ENCODE results near the gene GORASP1.

The GORASP1 gene

DNA sequence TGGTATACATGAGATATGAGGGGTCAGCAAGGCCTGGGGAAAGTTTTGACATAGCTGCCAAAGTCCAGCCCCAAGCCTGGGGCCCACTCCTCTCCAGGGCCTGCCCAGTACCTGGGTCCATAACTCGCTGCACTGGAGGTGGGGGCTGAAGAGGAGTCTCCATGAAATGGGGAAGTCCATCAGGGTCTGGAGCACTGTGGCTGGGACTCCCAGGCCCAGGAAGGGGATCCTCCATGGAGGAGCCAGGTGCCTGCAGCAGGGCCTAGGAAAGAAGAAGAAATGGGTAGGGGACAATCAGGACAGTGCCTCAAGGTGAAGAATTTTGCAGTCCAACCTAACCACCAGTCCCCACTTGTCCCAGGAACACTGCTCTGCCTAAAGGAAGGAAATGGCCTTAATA, 8.2 kb downstream of the GORASP1 start:
- H3K79me1 ChIP-seq (ENCODE audit: low read depth, low read length): peaks cover 8% of the 10 kb centered on the region
- no peak overlapping the region for H3K9ac ChIP-seq (ENCODE audit: low read depth, low read length, poor library complexity)
- no peak overlapping the region for H4K91ac ChIP-seq (ENCODE audit: low read depth, low read length, poor library complexity)
- H3K9me3 ChIP-seq (replicated peaks in 1 of 2; ENCODE audit: control insufficient read depth in 2 of 2, insufficient read depth in 1 of 2, low read depth in 1 of 2, low read length in 2 of 2): no peaks in the 10 kb centered on the region
- no peak overlapping the region for H4K8ac ChIP-seq (ENCODE audit: low read depth, low read length)
- no peak overlapping the region for H2AFZ ChIP-seq (ENCODE audit: low read length)
- no CpG with 5 or more reads among the region's 1 CpG for WGBS, 2 donors (ENCODE audit: extremely low coverage in 2 of 2, insufficient read length in 2 of 2, insufficient replicate concordance in 1 of 2)
- no peak overlapping the region for H2BK5ac ChIP-seq (ENCODE audit: low read length)
- no peak overlapping the region for H3K23ac ChIP-seq (ENCODE audit: low read depth, low read length, poor library complexity)
- no peaks in the 10 kb centered on the region for H3K27me3 ChIP-seq (ENCODE audit: control insufficient read depth in 3 of 3, insufficient read depth in 3 of 3, low read depth in 1 of 3, low read length in 3 of 3)
- H2BK12ac ChIP-seq (ENCODE audit: low read length): no peak overlapping the region
- no peak overlapping the region for H2BK120ac ChIP-seq (ENCODE audit: low read depth, low read length)
- H3K4me3 ChIP-seq (ENCODE audit: low read length in 2 of 2): no peak overlapping the region
- no peak overlapping the region for H3K14ac ChIP-seq (ENCODE audit: low read length)
- no peak overlapping the region for H3K18ac ChIP-seq (ENCODE audit: low read length)
- H3K4me1 ChIP-seq (ENCODE audit: control insufficient read depth in 2 of 2, insufficient read depth in 1 of 2, low read depth in 1 of 2, low read length in 2 of 2): peaks cover 0 to 11% of the 10 kb centered on the region in 2 donors
- no peak overlapping the region for H2BK15ac ChIP-seq (ENCODE audit: low read length)
- no peak overlapping the region for H2AK5ac ChIP-seq (ENCODE audit: low read depth, low read length)
- H3K4ac ChIP-seq (ENCODE audit: low read length): no peak overlapping the region
- DNase-seq (ENCODE audit: low spot score): no peak
- H3K27ac ChIP-seq (replicated peaks; ENCODE audit: low read length): no peak overlapping the region
- H3K4me2 ChIP-seq (ENCODE audit: insufficient read depth, low read length, poor library complexity, severe bottlenecking): no peak overlapping the region
- peaks cover 38 to 89% of the 10 kb centered on the region in 2 donors for H3K36me3 ChIP-seq (replicated peaks in 1 of 2; ENCODE audit: control insufficient read depth in 2 of 2, insufficient read depth in 2 of 2, low read length in 2 of 2)

DNA sequence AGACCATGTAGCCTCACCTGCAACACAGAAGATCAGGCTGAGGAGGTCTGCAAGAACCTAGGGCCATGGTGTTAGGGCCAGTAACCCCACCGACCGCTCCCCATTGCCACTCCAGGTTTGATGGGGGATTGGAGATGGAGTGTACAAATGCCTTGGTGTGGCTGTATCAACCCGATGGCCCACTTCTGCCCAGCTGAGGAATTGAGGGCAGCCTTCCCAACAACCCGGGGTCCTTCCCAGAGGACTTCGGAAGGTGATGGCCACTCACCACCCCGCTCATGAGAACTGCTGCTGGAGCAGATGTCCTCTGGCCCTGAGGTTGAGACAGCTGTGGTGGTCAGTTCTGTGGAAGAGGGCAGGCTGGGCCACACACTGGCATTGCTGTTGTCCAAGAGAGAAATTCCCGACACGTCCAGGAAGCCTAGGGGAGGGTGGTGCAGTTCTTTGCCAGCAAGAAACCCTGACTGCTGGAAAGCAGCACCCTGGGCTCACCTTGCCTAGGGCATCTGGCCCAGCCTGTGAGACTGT, 8.9 kb downstream of the GORASP1 start:
- H3K79me1 ChIP-seq (ENCODE audit: low read depth, low read length): peaks cover 8% of the 10 kb centered on the region
- H2AFZ ChIP-seq (ENCODE audit: low read length): no peak overlapping the region
- no peak overlapping the region for H2BK12ac ChIP-seq (ENCODE audit: low read length)
- H3K36me3 ChIP-seq (replicated peaks in 1 of 2; ENCODE audit: control insufficient read depth in 2 of 2, insufficient read depth in 2 of 2, low read length in 2 of 2): peaks cover 41 to 96% of the 10 kb centered on the region in 2 donors
- no peak for DNase-seq (ENCODE audit: low spot score)
- no peak overlapping the region for H2BK120ac ChIP-seq (ENCODE audit: low read depth, low read length)
- peak overlapping the region; percentile 69 for H3K23ac ChIP-seq (ENCODE audit: low read depth, low read length, poor library complexity)
- H3K4me2 ChIP-seq (ENCODE audit: insufficient read depth, low read length, poor library complexity, severe bottlenecking): no peak overlapping the region
- H3K14ac ChIP-seq (ENCODE audit: low read length): no peak overlapping the region
- no peak overlapping the region for H2AK5ac ChIP-seq (ENCODE audit: low read depth, low read length)
- H3K27me3 ChIP-seq (ENCODE audit: control insufficient read depth in 3 of 3, insufficient read depth in 3 of 3, low read depth in 1 of 3, low read length in 3 of 3): no peaks in the 10 kb centered on the region
- no peak overlapping the region for H3K18ac ChIP-seq (ENCODE audit: low read length)
- H4K91ac ChIP-seq (ENCODE audit: low read depth, low read length, poor library complexity): no peak overlapping the region
- H2BK15ac ChIP-seq (ENCODE audit: low read length): no peak overlapping the region
- H3K9ac ChIP-seq (ENCODE audit: low read depth, low read length, poor library complexity): no peak overlapping the region
- no peak overlapping the region for H3K4ac ChIP-seq (ENCODE audit: low read length)
- H4K8ac ChIP-seq (ENCODE audit: low read depth, low read length): no peak overlapping the region
- no peak overlapping the region for H2BK5ac ChIP-seq (ENCODE audit: low read length)
- H3K9me3 ChIP-seq (replicated peaks in 1 of 2; ENCODE audit: control insufficient read depth in 2 of 2, insufficient read depth in 1 of 2, low read depth in 1 of 2, low read length in 2 of 2): no peaks in the 10 kb centered on the region
- peaks cover 0 to 11% of the 10 kb centered on the region in 2 donors for H3K4me1 ChIP-seq (ENCODE audit: control insufficient read depth in 2 of 2, insufficient read depth in 1 of 2, low read depth in 1 of 2, low read length in 2 of 2)
- no CpG with 5 or more reads among the region's 8 CpGs for WGBS, 2 donors (ENCODE audit: extremely low coverage in 2 of 2, insufficient read length in 2 of 2, insufficient replicate concordance in 1 of 2)
- H3K27ac ChIP-seq (replicated peaks; ENCODE audit: low read length): no peak overlapping the region
- H3K4me3 ChIP-seq (ENCODE audit: low read length in 2 of 2): no peak overlapping the region

DNA sequence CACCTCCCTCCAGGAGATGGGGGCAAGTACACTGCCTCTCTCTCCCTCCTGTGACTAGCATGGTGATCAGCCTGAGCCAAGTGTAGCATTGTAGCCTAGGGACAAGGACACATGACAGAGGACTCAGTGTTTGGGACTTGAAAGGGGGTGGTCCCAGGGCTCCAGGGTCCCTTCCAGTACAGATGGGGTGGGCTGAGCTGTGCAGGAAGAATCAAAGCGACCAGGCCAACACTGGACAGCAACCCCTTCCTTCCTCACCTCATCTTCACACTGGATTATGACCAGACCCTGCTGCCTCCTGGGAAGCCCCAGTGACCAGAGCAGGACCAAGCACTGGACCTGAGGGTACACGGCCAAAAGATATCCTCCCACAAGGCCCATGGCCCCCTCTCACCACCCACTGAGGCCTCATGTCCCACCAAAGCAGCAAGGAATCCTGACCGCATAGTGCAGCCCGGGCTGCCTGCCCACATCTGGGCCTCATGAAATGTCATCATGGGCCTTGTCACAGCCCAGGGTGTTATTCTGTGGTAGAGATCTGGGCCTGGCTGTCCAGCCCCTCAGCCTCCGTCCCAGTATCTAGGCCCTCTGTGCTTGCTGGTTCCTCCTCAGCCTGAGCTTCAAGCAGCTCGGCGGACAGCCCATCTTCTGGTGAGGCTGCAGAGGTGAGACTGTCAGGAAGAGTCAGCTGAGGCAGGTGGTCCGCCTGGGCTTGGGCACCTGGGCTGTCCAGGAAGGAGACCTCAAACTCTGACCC, 9.5 kb downstream of the GORASP1 start:
- peaks cover 0 to 11% of the 10 kb centered on the region in 2 donors for H3K4me1 ChIP-seq (ENCODE audit: control insufficient read depth in 2 of 2, insufficient read depth in 1 of 2, low read depth in 1 of 2, low read length in 2 of 2)
- H2BK12ac ChIP-seq (ENCODE audit: low read length): no peak overlapping the region
- no peaks in the 10 kb centered on the region for H3K27me3 ChIP-seq (ENCODE audit: control insufficient read depth in 3 of 3, insufficient read depth in 3 of 3, low read depth in 1 of 3, low read length in 3 of 3)
- H3K79me1 ChIP-seq (ENCODE audit: low read depth, low read length): peaks cover 8% of the 10 kb centered on the region
- no peak overlapping the region for H4K91ac ChIP-seq (ENCODE audit: low read depth, low read length, poor library complexity)
- H3K14ac ChIP-seq (ENCODE audit: low read length): no peak overlapping the region
- H2AFZ ChIP-seq (ENCODE audit: low read length): no peak overlapping the region
- no peak overlapping the region for H3K27ac ChIP-seq (replicated peaks; ENCODE audit: low read length)
- peak overlapping the region; percentile 69 for H3K23ac ChIP-seq (ENCODE audit: low read depth, low read length, poor library complexity)
- H3K9ac ChIP-seq (ENCODE audit: low read depth, low read length, poor library complexity): no peak overlapping the region
- no peak overlapping the region for H3K18ac ChIP-seq (ENCODE audit: low read length)
- peaks cover 43 to 100% of the 10 kb centered on the region in 2 donors for H3K36me3 ChIP-seq (replicated peaks in 1 of 2; ENCODE audit: control insufficient read depth in 2 of 2, insufficient read depth in 2 of 2, low read length in 2 of 2)
- H2BK15ac ChIP-seq (ENCODE audit: low read length): no peak overlapping the region
- no peak overlapping the region for H3K4me2 ChIP-seq (ENCODE audit: insufficient read depth, low read length, poor library complexity, severe bottlenecking)
- no peak overlapping the region for H3K4ac ChIP-seq (ENCODE audit: low read length)
- WGBS, 2 donors (ENCODE audit: extremely low coverage in 2 of 2, insufficient read length in 2 of 2, insufficient replicate concordance in 1 of 2): no CpG with 5 or more reads among the region's 8 CpGs
- H4K8ac ChIP-seq (ENCODE audit: low read depth, low read length): no peak overlapping the region
- no peak for DNase-seq (ENCODE audit: low spot score)
- H3K4me3 ChIP-seq (ENCODE audit: low read length in 2 of 2): no peak overlapping the region
- no peak overlapping the region for H2BK120ac ChIP-seq (ENCODE audit: low read depth, low read length)
- no peak overlapping the region for H2AK5ac ChIP-seq (ENCODE audit: low read depth, low read length)
- H3K9me3 ChIP-seq (replicated peaks in 1 of 2; ENCODE audit: control insufficient read depth in 2 of 2, insufficient read depth in 1 of 2, low read depth in 1 of 2, low read length in 2 of 2): no peaks in the 10 kb centered on the region
- no peak overlapping the region for H2BK5ac ChIP-seq (ENCODE audit: low read length)

DNA sequence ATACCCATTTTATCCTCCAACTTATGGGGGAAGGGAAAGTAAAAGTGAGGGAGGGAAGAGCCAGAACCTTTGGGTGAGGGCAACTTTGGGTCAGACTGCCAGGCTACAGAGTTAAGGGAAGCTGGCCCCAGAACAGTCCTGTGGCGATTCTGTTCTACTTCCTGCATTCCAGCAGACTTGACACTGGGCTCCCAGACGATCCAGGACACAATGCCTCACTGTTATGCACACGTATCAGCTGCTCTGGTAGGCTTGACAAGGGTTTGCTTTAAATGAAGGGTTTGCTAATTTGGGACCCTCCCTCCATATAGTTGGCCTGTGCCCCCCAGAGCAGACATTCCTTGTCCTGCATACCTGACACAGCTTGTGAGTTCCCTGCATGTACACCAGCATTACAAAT, 10.7 kb downstream of the GORASP1 start:
- H3K9me3 ChIP-seq (replicated peaks in 1 of 2; ENCODE audit: control insufficient read depth in 2 of 2, insufficient read depth in 1 of 2, low read depth in 1 of 2, low read length in 2 of 2): no peaks in the 10 kb centered on the region
- no peak overlapping the region for H3K14ac ChIP-seq (ENCODE audit: low read length)
- H3K4ac ChIP-seq (ENCODE audit: low read length): no peak overlapping the region
- no peak overlapping the region for H2AFZ ChIP-seq (ENCODE audit: low read length)
- no peak overlapping the region for H3K9ac ChIP-seq (ENCODE audit: low read depth, low read length, poor library complexity)
- H3K4me3 ChIP-seq (ENCODE audit: low read length in 2 of 2): no peak overlapping the region
- no peak overlapping the region for H2BK12ac ChIP-seq (ENCODE audit: low read length)
- no CpG with 5 or more reads among the region's 3 CpGs for WGBS, 2 donors (ENCODE audit: extremely low coverage in 2 of 2, insufficient read length in 2 of 2, insufficient replicate concordance in 1 of 2)
- H3K27ac ChIP-seq (replicated peaks; ENCODE audit: low read length): no peak overlapping the region
- H3K18ac ChIP-seq (ENCODE audit: low read length): no peak overlapping the region
- no peak overlapping the region for H3K4me2 ChIP-seq (ENCODE audit: insufficient read depth, low read length, poor library complexity, severe bottlenecking)
- H2BK5ac ChIP-seq (ENCODE audit: low read length): no peak overlapping the region
- no peak for DNase-seq (ENCODE audit: low spot score)
- H4K8ac ChIP-seq (ENCODE audit: low read depth, low read length): no peak overlapping the region
- H2AK5ac ChIP-seq (ENCODE audit: low read depth, low read length): no peak overlapping the region
- peaks cover 46 to 100% of the 10 kb centered on the region in 2 donors for H3K36me3 ChIP-seq (replicated peaks in 1 of 2; ENCODE audit: control insufficient read depth in 2 of 2, insufficient read depth in 2 of 2, low read length in 2 of 2)
- H3K4me1 ChIP-seq (ENCODE audit: control insufficient read depth in 2 of 2, insufficient read depth in 1 of 2, low read depth in 1 of 2, low read length in 2 of 2): peaks cover 0 to 11% of the 10 kb centered on the region in 2 donors
- H4K91ac ChIP-seq (ENCODE audit: low read depth, low read length, poor library complexity): no peak overlapping the region
- no peak overlapping the region for H3K23ac ChIP-seq (ENCODE audit: low read depth, low read length, poor library complexity)
- H3K79me1 ChIP-seq (ENCODE audit: low read depth, low read length): peaks cover 5% of the 10 kb centered on the region
- H2BK120ac ChIP-seq (ENCODE audit: low read depth, low read length): no peak overlapping the region
- H2BK15ac ChIP-seq (ENCODE audit: low read length): no peak overlapping the region
- H3K27me3 ChIP-seq (ENCODE audit: control insufficient read depth in 3 of 3, insufficient read depth in 3 of 3, low read depth in 1 of 3, low read length in 3 of 3): no peaks in the 10 kb centered on the region

Data from neuronal stem cell (in vitro differentiated cells).